Stimulated activated CD4-positive, alpha-beta T cell treated with anti-CD3 and anti-CD28 coated beads, Interleukin-2, amount 100 ng/mL, for 4 hours (primary cell): Measurements from ENCODE around the gene C16orf86.

ENCODE experiments used
- DNase-seq: peaks from one replicate; pipeline ENCODE4 v3.0.0-alpha.2; 2020; ENCODE audit warnings: low read depth

The C16orf86 gene

DNA sequence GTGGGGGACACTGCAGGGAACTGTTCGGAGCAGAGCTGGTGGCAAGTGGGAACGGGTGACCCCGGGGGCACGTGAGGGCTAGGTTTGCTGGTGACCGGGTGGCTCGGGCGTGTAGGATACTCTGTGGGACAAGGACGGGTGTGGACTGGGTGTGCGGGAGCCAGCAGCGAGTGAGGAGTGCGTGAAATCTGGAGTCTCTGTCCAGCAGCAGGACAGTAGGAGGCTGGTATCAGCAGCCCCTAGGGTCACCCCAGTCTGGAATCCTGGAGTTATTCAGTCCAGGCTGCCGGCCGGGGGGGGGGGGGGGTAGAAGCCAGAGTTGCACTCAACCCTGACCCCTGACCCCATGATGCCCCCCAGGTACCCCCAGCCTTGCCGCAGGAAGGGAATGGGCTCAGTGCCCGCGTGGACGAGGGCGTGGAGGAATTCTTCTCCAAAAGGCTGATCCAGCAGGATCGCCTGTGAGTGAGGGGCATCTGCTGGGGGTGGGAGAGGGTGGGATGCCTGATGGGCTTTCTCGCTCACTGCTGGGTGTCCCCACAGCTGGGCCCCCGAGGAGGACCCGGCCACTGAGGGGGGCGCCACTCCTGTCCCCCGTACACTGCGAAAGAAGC lies 12.7 kb upstream of the C16orf86 start:
- DNase-seq = no peak

DNA sequence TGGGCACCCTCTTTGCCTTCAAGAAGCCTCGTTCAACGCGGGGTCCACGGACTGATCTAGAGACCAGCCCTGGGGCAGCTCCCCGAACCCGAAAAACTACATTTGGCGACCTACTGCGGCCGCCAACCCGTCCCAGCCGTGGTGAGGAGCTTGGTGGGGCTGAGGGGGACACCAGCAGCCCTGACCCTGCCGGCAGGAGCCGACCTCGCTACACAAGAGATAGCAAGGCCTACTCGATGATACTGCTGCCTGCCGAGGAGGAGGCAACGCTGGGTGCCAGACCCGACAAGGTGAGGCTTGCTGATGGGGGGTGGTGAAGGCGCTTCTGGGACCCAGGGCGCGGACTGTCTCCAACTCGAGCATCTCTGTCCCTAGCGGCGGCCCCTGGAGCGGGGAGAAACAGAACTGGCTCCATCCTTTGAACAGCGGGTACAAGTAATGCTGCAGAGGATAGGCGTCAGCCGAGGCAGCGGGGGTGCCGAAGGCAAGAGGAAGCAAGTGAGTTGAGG lies 12.2 kb upstream of the C16orf86 start:
- DNase-seq = no peak

DNA sequence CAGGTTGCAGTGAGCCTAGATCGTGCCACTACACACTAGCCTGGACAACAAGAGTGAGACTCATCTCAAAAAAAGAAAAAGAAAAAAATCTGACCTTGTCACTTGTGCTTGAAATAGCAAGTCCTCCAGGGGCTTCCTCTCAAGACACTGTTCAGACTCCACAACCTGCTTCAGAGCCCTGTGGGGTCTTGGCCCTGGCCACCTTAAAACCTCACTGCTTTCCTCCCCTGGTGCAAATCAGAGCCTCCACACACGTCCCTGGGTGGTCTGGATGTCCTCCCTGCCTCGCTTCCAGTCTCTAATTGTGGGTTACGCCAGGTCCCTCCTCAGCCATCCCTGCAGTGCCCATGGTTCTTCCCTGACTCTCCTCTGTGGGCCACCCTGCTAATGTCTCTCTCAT lies 11.3 kb upstream of the C16orf86 start:
- no peak for DNase-seq

DNA sequence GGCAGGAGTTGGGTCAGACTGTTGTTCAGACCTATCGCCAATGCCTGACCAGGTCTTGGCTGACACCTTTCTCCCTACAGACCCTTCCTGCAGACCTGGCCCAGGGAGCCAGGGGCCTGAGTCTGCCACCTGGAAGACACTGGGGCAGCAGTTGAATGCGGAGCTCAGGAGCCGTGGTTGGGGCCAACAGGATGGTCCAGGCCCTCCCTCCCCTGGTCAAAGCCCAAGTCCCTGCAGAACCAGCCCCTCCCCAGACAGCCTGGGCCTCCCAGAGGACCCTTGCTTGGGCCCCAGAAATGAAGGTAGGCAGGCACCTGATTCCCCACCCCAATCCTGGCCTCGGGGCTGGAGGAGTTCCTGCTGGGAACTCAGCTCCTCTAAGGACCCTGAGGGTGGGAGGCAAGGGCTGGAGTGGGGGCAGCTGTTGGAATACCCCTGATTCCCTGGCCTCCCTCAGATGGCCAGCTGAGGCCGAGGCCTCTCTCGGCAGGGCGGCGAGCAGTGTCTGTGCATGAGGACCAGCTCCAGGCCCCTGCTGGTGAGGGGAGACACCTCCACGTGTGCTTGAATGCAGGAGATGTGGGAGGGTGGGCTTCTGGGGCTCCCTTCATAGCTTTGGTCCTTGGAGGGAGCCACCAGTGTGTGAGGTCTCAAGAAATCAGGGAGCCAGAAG lies 10.1 kb upstream of the C16orf86 start:
- no peak for DNase-seq

DNA sequence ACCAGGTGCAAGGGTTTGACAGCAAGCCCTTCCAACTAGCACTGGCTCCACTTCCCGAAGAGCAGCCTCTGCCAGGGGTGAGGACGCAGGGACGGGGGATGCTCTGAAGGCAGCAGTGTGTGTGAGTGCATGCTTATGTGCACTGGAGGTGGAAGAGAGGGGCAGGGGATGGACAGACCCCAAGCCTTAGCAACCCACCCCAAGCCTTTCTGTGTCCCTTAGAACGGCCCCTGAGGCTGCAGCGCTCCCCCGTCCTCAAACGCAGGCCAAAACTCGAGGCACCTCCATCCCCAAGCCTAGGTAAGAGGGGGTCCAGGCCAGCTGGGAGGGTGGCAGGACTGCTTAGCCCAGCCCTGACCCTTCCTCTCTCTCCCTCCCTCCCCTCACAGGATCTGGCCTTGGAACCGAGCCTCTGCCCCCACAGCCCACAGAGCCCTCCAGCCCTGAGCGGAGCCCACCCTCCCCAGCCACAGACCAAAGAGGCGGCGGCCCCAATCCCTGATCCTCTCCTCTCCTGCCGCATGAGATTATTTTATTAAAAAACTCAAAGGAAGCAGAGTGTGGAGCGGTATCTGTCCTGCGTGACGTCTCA lies 9.5 kb upstream of the C16orf86 start:
- no peak for DNase-seq

DNA sequence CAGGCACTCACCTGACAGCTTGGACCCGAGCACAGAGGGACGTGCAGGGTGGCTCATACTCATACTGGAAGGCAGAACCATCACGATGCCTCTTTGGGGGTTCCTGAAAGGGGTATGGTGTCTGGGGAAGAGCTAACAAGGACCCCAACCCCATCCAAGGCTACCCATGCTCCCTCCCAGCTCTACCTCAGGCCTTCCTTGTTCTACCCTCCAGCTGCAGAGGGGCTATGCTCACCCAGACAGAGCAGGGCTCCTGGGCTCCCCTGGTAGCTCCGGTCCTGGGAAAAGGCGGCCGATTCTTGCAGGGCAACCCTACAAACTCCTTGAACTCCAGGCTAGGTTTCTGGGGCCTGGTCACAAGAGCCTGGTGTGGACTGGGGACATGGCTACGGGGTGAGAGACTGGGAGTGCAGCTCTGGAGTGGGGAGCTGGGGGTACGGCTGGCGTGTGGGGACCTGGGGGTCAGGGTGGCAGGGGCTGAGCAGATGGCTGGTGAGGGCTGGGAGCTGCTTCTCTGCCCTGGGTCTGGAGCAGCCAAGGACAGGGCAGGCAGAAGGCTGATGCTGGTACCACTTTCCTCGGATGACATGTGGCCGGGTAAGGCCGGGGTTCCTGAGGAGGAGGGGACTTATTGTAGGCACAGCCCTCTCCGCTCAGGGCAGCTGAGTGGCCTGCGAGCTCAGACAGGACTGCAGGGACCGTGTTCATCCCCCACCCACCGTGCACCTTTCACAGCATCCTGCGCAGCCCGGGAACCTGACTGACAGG lies 8.7 kb upstream of the C16orf86 start:
- DNase-seq = no peak

DNA sequence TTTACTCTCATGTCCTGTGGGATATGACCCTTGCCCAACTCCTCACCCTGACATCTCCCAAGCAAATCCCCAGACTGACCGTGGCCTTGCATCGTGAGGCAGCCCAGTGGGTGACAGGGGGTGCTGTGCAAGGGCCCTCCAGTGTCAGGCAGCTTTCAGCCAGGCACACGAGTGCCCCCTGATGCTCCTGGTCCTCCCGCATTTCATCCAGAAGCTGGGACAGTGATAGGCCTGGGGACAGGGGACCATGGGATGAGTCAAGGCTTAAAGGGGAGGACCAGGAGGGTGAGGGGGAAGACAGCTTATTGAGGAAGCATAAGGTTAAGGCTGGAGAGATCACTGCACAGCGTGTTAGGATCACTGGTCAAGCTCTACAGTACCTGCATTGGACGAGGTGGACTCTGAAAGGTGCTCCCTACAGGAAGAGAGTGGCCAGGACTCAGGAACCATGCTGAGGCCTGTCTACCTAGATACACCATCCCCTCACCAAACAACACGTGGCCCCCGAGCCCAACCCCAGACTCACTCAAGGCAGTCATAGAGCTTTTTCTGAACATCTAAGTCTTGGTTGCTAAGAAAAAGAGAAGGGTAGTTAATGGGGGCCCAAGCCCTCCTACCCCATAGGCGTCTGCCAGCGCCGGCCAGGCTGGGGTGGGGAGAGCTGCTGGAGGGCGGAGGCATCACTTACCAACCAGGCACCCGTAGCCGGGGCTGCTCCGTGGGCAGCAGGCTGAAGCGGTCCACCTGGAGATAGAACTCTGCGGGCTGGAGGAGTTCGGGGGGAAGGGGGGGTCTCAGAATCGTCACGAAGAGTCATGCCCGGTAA lies 7.6 kb upstream of the C16orf86 start:
- DNase-seq = no peak

DNA sequence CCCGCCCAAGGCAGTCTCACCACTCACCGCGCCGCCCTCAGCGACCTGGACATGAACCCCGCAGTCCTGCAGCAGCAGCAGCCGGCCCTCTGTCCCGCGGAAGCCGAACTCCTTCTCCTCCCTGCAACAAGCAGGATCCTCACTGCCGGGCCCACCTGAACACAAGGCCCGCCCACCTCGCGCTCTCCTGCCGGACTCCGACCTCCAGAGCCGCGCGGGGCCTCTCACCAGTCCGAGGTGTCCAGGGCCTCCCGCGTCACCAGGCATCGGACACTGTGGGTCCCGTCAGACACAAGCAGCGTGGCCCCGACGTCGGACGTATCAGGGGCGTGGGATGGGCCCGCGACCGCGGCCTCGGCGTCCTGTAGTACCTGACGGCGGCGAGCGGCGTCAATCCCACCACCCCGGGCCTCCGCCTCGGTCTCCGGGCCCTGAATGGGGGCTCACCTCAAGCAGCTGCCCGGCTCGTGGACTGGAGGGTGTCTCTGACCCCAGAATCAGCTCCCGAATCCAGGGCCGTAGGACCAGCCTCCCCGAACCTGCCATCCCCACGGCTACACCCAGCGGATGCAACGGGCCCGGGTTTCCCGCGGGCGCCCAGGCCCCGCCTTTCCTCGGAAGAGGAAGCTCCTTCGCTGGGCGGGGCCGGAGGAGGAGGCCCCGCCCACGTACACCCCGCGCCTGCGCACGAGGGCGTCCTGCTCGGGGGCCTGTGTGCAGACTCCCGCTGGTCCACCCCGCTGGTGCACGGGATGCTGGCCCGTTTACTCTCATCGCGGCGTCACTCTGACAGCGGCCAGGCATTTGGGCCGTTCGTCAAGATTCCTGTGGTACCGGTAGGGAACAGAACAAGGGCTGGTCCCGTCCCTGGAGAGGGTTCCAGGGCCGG lies 6.7 kb upstream of the C16orf86 start, which contains the start of gene ACD:
Gene ACD (minus strand): TSS at position 586 of the 889 bp plus-strand sequence. CDS start 40 bp downstream, at position 546.
- DNase-seq = peak; percentile 90

DNA sequence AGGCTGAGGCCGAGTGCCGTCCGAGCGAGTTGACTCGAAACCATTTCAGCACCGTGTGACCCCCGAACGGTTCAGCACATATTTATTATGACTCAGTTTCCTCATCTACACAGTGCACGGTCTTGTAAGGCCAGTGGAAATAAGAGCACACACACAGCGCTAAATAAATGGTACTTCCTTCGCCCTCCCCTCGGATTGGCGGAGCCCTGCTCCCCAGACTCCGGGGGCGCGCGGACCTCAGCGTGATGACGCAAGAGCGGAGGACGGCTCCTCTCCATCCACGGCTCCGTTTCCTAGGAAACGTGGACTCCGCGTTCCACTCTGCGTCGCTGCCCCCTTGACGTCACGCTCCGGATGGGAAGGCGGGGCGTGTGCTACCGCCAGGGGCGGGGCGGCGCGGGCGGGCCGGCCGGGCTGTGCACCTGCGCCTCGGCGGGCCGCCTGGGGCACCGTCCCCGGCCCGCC lies 6.0 kb upstream of the C16orf86 start, which contains the start of gene PARD6A:
Gene PARD6A (plus strand): TSS at position 397 of the 465 bp plus-strand sequence. CDS start 79 bp downstream, outside the sequence.
- peak; percentile 94 for DNase-seq

DNA sequence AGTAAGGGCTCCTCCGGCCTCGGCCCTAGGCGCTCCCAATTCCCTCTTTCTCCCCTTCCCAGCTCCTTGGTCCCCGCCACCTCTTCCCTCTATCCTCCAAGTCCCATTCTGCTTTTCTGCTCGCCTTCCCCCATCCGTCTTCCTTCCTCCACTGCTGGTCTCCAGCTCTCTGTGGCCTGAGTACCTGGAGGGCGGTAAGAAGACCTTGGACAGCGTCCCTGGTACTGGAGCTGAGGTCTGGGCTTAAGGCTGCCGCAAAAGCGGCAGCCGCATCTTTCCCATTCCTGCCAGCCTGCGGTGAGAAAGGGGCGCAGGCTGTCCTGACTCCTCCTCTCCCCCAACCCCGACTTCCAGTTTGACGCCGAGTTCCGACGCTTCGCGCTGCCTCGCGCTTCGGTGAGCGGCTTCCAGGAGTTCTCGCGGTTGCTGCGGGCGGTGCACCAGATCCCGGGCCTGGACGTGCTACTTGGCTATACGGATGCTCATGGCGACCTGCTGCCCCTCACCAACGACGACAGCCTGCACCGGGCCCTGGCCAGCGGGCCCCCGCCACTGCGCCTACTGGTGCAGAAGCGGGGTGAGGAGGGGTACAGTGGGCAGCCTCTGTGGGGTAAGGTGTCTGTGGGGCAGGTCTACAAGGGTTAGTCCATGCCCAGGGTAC lies 5.4 kb upstream of the C16orf86 start:
- DNase-seq = no peak

DNA sequence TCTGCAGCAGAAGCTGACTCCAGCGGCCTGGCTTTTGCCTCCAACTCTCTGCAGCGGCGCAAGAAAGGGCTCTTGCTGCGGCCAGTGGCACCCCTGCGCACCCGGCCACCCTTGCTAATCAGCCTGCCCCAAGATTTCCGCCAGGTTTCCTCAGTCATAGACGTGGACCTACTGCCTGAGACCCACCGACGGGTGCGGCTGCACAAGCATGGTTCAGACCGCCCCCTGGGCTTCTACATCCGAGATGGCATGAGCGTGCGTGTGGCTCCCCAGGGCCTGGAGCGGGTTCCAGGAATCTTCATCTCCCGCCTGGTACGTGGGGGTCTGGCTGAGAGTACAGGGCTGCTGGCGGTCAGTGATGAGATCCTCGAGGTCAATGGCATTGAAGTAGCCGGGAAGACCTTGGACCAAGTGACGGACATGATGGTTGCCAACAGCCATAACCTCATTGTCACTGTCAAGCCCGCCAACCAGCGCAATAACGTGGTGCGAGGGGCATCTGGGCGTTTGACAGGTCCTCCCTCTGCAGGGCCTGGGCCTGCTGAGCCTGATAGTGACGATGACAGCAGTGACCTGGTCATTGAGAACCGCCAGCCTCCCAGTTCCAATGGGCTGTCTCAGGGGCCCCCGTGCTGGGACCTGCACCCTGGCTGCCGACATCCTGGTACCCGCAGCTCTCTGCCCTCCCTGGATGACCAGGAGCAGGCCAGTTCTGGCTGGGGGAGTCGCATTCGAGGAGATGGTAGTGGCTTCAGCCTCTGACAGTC lies 4.5 kb upstream of the C16orf86 start:
- no peak for DNase-seq

DNA sequence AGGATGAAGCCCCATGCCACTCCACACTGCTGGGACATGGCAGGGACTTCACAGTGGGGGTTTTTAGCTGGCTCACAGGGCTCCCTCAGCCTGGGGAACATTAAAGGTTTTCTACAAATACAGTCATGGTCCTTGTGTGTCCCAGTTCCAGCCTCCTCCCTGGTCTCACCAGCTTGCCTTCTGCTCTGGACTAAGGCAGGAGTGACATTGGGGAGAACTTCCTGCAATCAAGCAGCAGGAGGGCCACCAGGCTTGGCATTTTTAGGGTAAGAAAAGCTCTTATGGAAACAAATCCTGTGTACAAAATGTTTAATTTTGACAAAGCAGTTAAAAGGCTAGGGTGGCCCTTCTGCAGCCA lies 4.0 kb upstream of the C16orf86 start:
- no peak for DNase-seq

DNA sequence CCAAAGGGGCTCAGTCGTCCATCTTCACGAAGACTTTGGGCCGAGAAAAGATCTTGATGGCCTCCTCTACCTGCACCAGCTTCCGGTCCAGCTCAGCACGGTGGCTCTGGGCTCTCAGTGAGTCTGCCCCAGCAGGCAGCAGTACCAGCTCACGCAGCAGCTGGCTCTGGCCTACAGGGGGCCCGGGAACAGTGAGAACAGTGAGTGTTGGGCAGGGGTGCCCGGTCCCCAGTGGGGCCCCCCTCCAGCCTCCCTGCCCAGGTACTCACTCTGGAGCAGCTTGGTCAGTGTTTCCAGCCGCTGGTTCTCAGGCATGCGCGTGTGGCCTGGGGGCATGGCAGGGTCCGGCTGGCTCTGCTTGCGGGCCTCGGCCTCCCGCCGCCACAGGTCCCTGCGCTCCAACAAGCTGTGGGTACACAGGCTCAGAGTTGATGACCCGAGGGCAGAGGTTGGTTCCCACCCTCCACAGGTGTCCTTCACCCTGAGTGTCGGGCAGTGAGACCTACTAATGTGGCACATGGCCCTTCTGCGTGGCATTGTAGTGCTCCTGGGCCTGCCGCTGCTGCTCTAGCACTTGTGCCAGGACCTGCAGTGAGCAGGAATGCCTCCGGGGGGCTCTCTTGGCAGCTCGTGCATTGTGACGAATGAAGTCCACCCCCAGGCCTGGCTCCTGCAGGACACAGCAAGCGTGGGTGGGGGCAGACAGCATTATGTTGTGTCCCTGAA lies 3.3 kb upstream of the C16orf86 start:
- no peak for DNase-seq

DNA sequence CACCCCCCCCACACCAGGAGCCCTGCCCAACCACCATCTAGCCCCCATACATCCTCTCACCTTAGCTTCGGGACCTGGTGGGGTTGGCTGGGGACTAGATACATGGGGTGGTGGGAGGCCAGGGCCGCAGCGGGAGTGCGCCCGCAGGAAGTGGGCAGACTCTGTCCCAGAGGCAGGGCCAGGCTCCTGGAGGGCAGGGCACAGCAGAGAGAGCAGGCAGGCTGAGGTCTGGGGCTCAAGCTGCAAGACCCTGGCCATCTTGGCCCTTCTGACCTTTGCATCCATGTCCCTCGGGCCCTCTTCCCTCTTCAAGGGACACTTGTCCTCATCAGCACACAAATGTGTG lies 2.8 kb upstream of the C16orf86 start:
- no peak for DNase-seq

DNA sequence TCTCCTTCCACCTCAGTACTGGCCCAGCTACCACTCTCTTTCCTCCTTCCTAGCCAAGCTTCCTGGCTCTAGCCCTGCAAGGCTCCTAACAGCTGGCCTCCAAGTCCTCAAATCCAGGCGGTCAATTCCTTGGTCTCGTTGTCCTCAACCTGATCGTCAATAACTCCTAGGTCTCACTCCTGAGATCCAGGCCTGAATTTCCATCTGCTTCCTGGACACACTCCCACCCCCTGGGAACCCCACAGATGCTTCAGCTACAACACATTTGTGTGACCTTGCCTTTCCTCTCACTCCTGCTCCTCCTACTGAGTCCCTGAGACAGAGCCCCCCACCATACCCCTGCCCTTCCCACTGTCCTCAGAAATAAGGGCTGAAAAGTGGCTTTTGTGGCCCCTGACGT lies 2.4 kb upstream of the C16orf86 start:
- DNase-seq = no peak

DNA sequence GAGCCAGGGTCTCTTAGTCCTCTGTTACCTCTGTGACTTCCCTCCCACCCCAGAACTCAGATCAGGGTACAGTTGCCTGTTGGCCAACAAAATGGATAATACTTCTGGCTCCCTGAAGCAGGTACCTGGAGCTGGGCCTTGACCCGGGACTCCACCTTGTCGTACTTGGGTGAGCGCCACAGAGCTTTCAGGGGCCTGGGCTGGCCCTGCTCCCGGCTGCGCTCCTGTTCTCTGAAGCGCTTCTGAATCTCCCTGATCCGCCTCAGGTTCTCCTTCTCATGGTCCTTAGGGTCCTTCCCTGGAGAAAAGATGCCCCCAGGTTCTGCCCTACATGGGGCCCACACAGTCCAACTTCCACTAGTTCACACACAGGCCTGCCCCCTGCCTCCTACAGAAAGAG lies 1.7 kb upstream of the C16orf86 start:
- no peak for DNase-seq

DNA sequence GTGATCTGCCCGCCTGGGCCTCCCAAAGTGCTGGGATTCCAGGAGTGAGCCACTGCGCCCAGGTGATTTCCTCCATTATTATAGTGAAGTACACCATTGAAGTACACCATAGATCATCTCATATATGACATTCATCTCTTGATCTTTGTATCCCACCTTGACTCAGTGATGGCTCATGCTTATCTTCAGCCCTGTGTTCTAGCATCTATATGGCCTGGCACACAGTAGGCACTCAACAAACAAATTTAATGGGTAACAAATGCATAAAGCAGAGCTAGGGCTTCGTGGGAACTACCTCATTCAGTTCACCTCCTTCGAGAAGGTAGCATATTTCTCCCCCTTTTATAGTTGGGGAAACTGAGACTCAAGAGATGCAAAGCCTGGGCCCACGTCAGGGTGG lies 1.0 kb upstream of the C16orf86 start:
- no peak for DNase-seq

DNA sequence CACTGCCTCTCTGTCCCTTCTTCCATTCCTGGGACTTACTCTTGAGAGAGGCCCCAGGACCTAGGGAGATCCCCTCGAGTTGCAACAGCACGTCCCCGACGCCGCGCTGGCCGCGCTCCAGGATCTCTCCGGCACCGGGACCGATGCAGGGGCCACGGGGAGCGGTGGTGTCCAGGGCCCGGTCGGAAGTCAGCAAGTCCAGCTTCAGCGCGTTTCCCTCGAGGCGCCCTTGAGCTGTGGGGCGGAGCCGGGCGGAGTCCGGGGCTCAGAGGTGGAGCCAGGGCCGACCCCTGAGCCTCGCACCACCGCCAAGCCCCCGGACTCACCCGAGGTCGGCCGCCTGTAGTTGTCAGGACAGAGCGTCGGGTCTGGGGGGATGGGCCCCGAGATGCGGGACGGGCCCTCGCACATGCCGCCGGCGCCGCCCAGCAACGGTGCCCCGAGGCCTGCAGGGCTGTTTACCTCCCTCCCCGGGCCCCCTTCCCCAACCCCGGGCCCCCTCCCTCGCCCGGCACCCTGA lies 522 bp upstream of the C16orf86 start:
- DNase-seq = no peak
